ENCODE measurements around the gene RGS6.

GRCh38 chr14:72155379-72155993 lies 223.3 kb downstream of the RGS6 start:
- no peak for TF ChIP-seq CTCF (IDR thresholded peaks at IDR 0.05; ENCODE audit: low read length)
- no peak for TF ChIP-seq EZH2 (IDR thresholded peaks at IDR 0.05; ENCODE audit: borderline replicate concordance, low read length)

All from OCI-LY1 (cell line).